Measurements from ENCODE around the gene TNS1. TPM values are rescaled to one million over a fixed set of nuclear protein-coding genes. Genes with fewer than 3 reads are reported as not detected.

TNS1 gene
- total and polyA plus RNA-seq, 7 experiments from 2014 or later, result 0.50 to 5.0 (median 0.81) TPM; not detected in 2

DNA sequence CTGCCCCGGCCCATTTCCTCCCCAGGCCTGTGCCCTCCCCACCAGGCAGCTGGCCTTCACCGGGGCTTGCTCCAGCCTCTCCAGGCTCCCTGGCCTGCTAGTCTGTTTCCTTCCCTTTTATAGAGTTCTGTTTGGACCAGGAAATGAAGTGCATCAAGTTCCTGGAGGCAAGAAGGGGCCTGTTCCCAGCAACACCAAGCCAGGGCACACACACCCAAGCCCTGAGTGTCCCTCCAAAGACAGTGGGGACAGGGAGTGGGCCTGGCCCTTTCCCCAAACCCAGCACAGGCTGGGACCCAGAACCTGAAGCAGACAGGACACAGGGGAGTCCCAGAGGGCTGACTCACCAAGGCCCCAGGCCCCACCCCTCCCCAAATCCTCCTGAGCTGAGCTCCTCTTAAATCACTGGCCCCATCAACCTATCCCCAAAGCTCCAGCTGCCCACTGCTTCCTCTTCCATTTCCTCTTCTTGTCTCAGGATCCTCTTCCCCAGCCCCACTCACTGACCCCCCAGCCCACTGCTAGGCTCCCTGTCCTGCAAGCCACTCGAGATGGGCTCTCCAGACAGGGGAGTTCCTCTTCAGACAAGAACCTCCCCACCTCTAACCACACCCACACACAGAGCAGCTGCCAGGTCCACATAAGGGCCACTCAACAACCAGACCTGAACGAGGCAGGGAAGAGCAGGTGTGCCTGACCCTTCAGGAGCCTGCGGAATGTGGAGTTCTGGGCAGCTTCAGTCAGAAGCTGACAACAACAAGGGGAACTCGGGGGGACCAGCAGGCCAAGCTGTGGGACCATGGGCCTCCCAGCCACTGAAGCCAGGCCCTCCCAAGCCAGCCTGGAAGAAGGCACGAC is 74.2 kb downstream of the TNS1 start:
- H3K4me1 Mint-ChIP-seq, result peaks cover 0 to 21% (median 0%) of the 10 kb centered on the region in 7 donors
- DNase-seq, result no peak
- no peak overlapping the region for H3K4me3 Mint-ChIP-seq
- H3K27ac Mint-ChIP-seq, result no peak overlapping the region
- no peaks in the 10 kb centered on the region for H3K36me3 Mint-ChIP-seq
- ChIA-PET CTCF (no interaction called here), POLR2A (no interaction called here)
- Histone ChIP-seq H3K27me3 (ENCODE audit: control insufficient read depth in 2 of 2, insufficient read depth in 2 of 2, low read length in 2 of 2) (no peaks in the 10 kb centered on the region), H3K9me3 (ENCODE audit: control insufficient read depth in 2 of 3, low read length in 3 of 3) (no peaks in the 10 kb centered on the region), H3K27ac (ENCODE audit: low read depth, low read length) (no peak overlapping the region), H3K36me3 (ENCODE audit: control insufficient read depth in 2 of 3, insufficient read depth in 3 of 3, low read length in 3 of 3) (no peaks in the 10 kb centered on the region), H3K4me1 (ENCODE audit: control insufficient read depth in 2 of 2, insufficient read depth in 2 of 2, low read length in 2 of 2) (no peaks in the 10 kb centered on the region), H3K4me3 (ENCODE audit: low read length) (no peak overlapping the region)
- intact Hi-C loops (cut with micrococcal nuclease), result no loop called here
- ATAC-seq, result peak; percentile 64
- H3K9me3 Mint-ChIP-seq, result peaks cover 0 to 2% (median 0%) of the 10 kb centered on the region in 11 donors
- peaks cover 1 to 17% (median 13%) of the 10 kb centered on the region in 5 donors for H3K27me3 Mint-ChIP-seq

DNA sequence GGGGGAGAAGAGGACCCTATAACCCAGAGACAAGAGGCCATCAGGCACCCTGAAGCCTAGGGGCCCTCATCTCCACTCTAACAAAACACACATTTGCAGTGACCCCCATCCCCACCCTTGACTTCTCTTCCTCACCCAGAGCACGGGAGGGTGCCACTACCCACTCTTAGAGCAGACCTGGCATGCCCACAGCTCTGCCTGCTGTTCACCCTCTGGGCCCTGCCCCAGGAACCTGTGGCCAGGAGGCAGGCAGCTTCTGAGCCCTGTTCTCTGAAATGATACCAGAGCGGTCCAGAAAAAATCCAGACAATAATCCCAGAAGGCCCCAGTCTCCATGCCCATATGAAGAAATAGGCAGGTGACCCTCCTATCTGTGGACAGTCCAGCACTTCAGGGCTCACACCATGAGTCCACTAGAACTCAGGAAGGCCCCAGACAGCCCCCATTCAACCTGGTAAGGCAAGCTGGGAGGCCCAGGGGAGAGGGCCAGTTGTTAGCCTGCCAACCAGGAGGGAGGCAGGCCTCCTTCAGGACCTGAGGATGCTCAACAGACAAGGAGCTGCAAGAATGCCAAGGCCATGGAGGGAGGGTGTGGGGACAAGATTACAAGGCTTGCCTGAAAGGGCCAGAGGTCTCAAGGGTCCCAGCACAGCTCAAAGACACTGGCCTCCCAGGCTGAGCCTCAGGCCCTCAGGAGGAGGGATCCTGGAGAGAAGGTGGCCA is 75.0 kb downstream of the TNS1 start:
- DNase-seq (no peak), ATAC-seq (no peak)
- Mint-ChIP-seq H3K4me3 (no peak overlapping the region), H3K4me1 (peaks cover 0 to 21% (median 0%) of the 10 kb centered on the region in 7 donors), H3K9me3 (peaks cover 0 to 2% (median 0%) of the 10 kb centered on the region in 11 donors), H3K36me3 (no peaks in the 10 kb centered on the region), H3K27me3 (peaks cover 0 to 14% (median 10%) of the 10 kb centered on the region in 5 donors), H3K27ac (no peak overlapping the region)
- ChIA-PET POLR2A (no interaction called here), CTCF (no interaction called here)
- intact Hi-C loops (cut with micrococcal nuclease), result no loop called here
- Histone ChIP-seq H3K4me3 (ENCODE audit: low read length) (no peak overlapping the region), H3K4me1 (ENCODE audit: control insufficient read depth in 2 of 2, insufficient read depth in 2 of 2, low read length in 2 of 2) (no peaks in the 10 kb centered on the region), H3K27ac (ENCODE audit: low read depth, low read length) (no peak overlapping the region), H3K27me3 (ENCODE audit: control insufficient read depth in 2 of 2, insufficient read depth in 2 of 2, low read length in 2 of 2) (no peaks in the 10 kb centered on the region), H3K36me3 (ENCODE audit: control insufficient read depth in 2 of 3, insufficient read depth in 3 of 3, low read length in 3 of 3) (no peaks in the 10 kb centered on the region), H3K9me3 (ENCODE audit: control insufficient read depth in 2 of 3, low read length in 3 of 3) (no peaks in the 10 kb centered on the region)

DNA sequence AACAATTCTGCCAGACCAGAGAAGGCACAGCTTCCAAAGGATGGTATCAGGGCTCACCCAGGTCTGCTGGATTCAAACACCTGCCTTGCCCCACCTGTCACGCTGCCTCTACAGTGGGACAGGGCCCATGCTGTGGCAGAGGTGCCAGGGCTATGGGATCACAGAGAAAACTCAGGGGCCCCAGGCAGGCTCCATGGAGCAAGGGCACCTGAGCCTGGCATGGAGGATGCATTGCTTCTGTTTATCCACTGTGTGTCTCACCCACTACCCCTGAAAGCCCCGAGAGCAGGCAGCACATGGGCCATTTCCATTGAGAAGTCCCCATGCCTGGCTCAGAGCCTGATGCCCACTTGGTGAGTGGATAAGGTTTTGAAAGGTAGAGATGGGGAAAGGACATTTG is 76.0 kb downstream of the TNS1 start:
- H3K4me1 Mint-ChIP-seq, result peaks cover 0 to 19% (median 0%) of the 10 kb centered on the region in 7 donors
- DNase-seq (no peak), ATAC-seq (no peak)
- no peaks in the 10 kb centered on the region for H3K36me3 Mint-ChIP-seq
- ChIA-PET CTCF (no interaction called here), POLR2A (no interaction called here)
- peaks cover 0 to 14% (median 9%) of the 10 kb centered on the region in 5 donors for H3K27me3 Mint-ChIP-seq
- H3K4me1 ChIP-seq (ENCODE audit: control insufficient read depth in 2 of 2, insufficient read depth in 2 of 2, low read length in 2 of 2), result no peaks in the 10 kb centered on the region
- no peak overlapping the region for H3K27ac Mint-ChIP-seq
- H3K4me3 ChIP-seq (ENCODE audit: low read length), result no peak overlapping the region
- no peak overlapping the region for H3K27ac ChIP-seq (ENCODE audit: low read depth, low read length)
- no peaks in the 10 kb centered on the region for H3K27me3 ChIP-seq (ENCODE audit: control insufficient read depth in 2 of 2, insufficient read depth in 2 of 2, low read length in 2 of 2)
- H3K9me3 Mint-ChIP-seq, result peaks cover 0 to 2% (median 0%) of the 10 kb centered on the region in 11 donors
- no peaks in the 10 kb centered on the region for H3K9me3 ChIP-seq (ENCODE audit: control insufficient read depth in 2 of 3, low read length in 3 of 3)
- intact Hi-C loops (cut with micrococcal nuclease), result no loop called here
- no peaks in the 10 kb centered on the region for H3K36me3 ChIP-seq (ENCODE audit: control insufficient read depth in 2 of 3, insufficient read depth in 3 of 3, low read length in 3 of 3)
- H3K4me3 Mint-ChIP-seq, result no peak overlapping the region

DNA sequence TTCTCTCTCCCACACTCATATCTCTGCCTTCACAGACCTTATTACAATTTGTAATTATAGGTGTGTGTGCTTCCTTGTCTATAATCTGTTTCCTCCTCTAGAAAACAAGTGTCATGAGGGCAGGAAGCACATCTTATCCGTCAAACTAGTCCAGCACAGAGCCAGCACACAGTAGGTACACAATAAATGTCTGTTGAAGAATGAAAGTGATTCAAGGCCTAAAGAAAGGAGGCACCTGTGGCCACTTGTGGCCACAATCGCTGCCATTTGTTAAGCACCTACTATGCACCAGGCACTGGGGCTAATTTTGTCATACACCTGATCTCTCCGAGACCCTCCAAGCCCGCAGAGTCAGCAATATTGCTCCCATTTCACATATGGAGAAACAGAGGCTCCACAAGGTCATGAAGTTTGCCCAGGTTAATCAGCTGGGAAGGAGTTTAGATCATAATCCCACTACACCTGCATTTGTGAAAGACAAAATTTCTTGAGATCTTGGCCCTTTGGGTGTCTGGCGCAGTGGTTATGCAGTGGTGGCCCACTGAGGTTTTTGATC is 78.4 kb downstream of the TNS1 start:
- peaks cover 0 to 3% (median 0%) of the 10 kb centered on the region in 5 donors for H3K27me3 Mint-ChIP-seq
- H3K4me1 Mint-ChIP-seq, result peaks cover 0 to 3% (median 0%) of the 10 kb centered on the region in 7 donors
- no peak overlapping the region for H3K4me3 Mint-ChIP-seq
- H3K27ac ChIP-seq (ENCODE audit: low read depth, low read length), result no peak overlapping the region
- H3K4me1 ChIP-seq (ENCODE audit: control insufficient read depth in 2 of 2, insufficient read depth in 2 of 2, low read length in 2 of 2), result no peaks in the 10 kb centered on the region
- no peak overlapping the region for H3K27ac Mint-ChIP-seq
- H3K36me3 Mint-ChIP-seq, result no peaks in the 10 kb centered on the region
- intact Hi-C loops (cut with micrococcal nuclease), result no loop called here
- no peaks in the 10 kb centered on the region for H3K36me3 ChIP-seq (ENCODE audit: control insufficient read depth in 2 of 3, insufficient read depth in 3 of 3, low read length in 3 of 3)
- H3K9me3 Mint-ChIP-seq, result no peaks in the 10 kb centered on the region
- ChIA-PET CTCF (no interaction called here), POLR2A (no interaction called here)
- H3K27me3 ChIP-seq (ENCODE audit: control insufficient read depth in 2 of 2, insufficient read depth in 2 of 2, low read length in 2 of 2), result no peaks in the 10 kb centered on the region
- DNase-seq (no peak), ATAC-seq (no peak)
- H3K9me3 ChIP-seq (ENCODE audit: control insufficient read depth in 2 of 3, low read length in 3 of 3), result no peaks in the 10 kb centered on the region
- H3K4me3 ChIP-seq (ENCODE audit: low read length), result no peak overlapping the region

DNA sequence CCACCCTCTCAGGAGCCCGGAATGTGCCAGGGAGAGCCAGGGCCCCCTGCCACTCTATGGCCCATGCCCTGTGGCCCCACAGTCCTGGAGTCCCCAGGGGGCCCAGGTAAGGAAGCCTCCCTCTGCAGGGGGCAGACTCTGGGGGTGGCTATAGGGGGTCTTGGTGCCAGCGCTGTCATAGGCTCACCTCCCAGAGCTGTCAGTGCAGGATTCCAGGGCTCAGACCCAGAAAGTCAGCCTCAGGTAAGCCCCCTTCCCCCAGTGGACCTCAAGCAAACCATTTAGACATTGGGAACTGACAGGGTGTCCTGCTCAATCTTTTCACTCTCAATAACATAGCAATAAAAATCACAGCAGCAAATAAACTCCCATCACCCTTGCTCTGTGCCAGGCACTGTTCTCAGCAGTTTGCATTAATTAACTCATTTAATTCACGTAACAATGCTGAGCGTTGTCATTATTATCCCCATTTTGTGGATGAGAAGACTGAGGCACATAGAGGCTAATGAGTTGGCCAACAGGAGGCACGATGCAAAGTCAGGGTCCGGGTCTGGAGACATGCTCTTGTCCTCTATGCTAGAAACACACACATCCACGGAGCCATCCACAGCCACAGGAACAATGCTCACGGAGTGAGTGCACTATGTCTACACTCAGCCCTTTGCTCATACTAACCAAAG is 79.6 kb downstream of the TNS1 start:
- H3K27me3 Mint-ChIP-seq, result peaks cover 0 to 3% (median 0%) of the 10 kb centered on the region in 5 donors
- POLR2A ChIA-PET, result no interaction called here

DNA sequence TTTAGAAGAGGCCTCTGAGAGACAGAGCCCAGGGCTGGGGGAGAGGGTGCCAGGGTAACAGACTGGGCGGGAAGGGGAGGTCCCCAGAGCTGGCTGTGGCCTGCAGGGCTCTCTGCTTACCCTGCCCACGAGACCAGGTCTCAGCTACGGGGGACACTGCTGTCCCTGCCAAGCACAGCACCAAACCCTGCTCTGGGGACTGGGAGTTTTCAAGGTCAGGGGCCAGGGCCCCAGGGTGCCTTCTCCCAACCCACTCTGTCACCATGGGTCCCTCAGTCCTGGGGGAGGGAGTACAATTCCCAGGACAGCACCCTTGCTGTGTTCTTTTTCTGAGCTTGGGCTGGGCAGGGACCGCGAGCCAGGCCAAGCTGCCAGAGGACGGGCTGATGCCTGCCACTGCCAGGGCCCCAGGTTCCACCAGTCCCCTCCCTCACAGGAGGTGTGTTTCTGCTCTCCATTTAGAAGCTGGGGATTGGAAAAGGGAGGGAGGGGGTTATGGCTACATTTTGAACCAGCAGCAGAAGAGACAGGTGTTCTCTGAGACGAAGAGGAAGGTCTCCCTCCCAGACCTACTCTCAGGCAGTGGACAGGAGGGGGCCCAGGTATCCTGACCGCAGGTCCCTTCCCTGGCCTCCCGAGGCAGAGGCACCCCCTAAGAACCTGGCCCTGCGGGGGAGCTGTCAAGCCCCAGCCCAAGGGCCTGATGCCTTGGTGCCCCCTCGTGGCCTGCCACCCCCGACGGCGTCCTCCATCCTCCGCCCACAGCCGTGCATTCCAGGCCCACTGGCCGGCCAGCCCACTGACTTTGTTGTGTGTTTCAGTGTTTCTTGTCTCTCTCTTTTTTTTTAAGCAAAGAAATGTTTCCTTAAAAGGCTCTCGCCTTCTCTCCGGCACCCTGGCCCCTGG is 80.4 kb downstream of the TNS1 start:
- peaks cover 0 to 3% (median 0%) of the 10 kb centered on the region in 5 donors for H3K27me3 Mint-ChIP-seq
- H3K36me3 Mint-ChIP-seq, result no peaks in the 10 kb centered on the region
- Histone ChIP-seq H3K4me3 (ENCODE audit: low read length) (no peak overlapping the region), H3K36me3 (ENCODE audit: control insufficient read depth in 2 of 3, insufficient read depth in 3 of 3, low read length in 3 of 3) (no peaks in the 10 kb centered on the region), H3K9me3 (ENCODE audit: control insufficient read depth in 2 of 3, low read length in 3 of 3) (no peaks in the 10 kb centered on the region), H3K4me1 (ENCODE audit: control insufficient read depth in 2 of 2, insufficient read depth in 2 of 2, low read length in 2 of 2) (no peaks in the 10 kb centered on the region), H3K27ac (ENCODE audit: low read depth, low read length) (no peak overlapping the region), H3K27me3 (ENCODE audit: control insufficient read depth in 2 of 2, insufficient read depth in 2 of 2, low read length in 2 of 2) (no peaks in the 10 kb centered on the region)
- no peaks in the 10 kb centered on the region for H3K4me1 Mint-ChIP-seq
- no peak for DNase-seq
- H3K9me3 Mint-ChIP-seq, result no peaks in the 10 kb centered on the region
- ChIA-PET POLR2A (no interaction called here), CTCF (no interaction called here)
- ATAC-seq, result no peak
- no peak overlapping the region for H3K27ac Mint-ChIP-seq
- H3K4me3 Mint-ChIP-seq, result no peak overlapping the region
- intact Hi-C loops (cut with micrococcal nuclease), result no loop called here

More for the DNA sequence above, 79.6 kb downstream of the TNS1 start:
- no peaks in the 10 kb centered on the region for H3K9me3 ChIP-seq (ENCODE audit: control insufficient read depth in 2 of 3, low read length in 3 of 3)
- no peak overlapping the region for H3K27ac Mint-ChIP-seq
- H3K4me1 ChIP-seq (ENCODE audit: control insufficient read depth in 2 of 2, insufficient read depth in 2 of 2, low read length in 2 of 2), result no peaks in the 10 kb centered on the region
- H3K36me3 Mint-ChIP-seq, result no peaks in the 10 kb centered on the region
- no peaks in the 10 kb centered on the region for H3K9me3 Mint-ChIP-seq
- no peak for DNase-seq
- CTCF ChIA-PET, result no interaction called here
- no peaks in the 10 kb centered on the region for H3K36me3 ChIP-seq (ENCODE audit: control insufficient read depth in 2 of 3, insufficient read depth in 3 of 3, low read length in 3 of 3)
- no peaks in the 10 kb centered on the region for H3K27me3 ChIP-seq (ENCODE audit: control insufficient read depth in 2 of 2, insufficient read depth in 2 of 2, low read length in 2 of 2)
- no peak overlapping the region for H3K4me3 ChIP-seq (ENCODE audit: low read length)
- no peaks in the 10 kb centered on the region for H3K4me1 Mint-ChIP-seq
- no peak overlapping the region for H3K4me3 Mint-ChIP-seq
- no peak for ATAC-seq
- H3K27ac ChIP-seq (ENCODE audit: low read depth, low read length), result no peak overlapping the region
- intact Hi-C loops (cut with micrococcal nuclease), result no loop called here
